Stomach (tissue), 9 donors: ENCODE measurements around the gene KDELR3. TPM values are rescaled to one million over a fixed set of nuclear protein-coding genes. Genes with fewer than 3 reads are reported as not detected.

Source experiments
- DNase-seq, 2 donors: peaks; one replicate each; pipeline versions ENCODE4 v3.0.0 to v3.0.0-alpha.2; 2013 to 2019
- H3K27ac ChIP-seq, 5 donors: fragments of 200-600 bp in 4 of 5; sonication (generic) in 4 of 5; one replicate each; pipeline ENCODE4 v1.5.1; 2013 to 2019; ENCODE audit warnings: mild to moderate bottlenecking in 1 of 5, moderate library complexity in 1 of 5
- H3K27me3 ChIP-seq, 3 donors: fragments of 200-600 bp; sonication (generic); one replicate each; pipeline ENCODE4 v1.5.1; 2017 to 2019; ENCODE audit warnings: mixed run types in 1 of 3
- H3K36me3 ChIP-seq, 4 donors: fragments of 200-600 bp; sonication (generic); 1 replicate in 3 of 4; 2 replicates in 1 of 4; pipeline ENCODE4 v1.5.1; 2016 to 2019
- H3K4me1 ChIP-seq, 4 donors: fragments of 200-600 bp; sonication (generic); one replicate each; pipeline ENCODE4 v1.5.1; 2016 to 2019
- H3K4me3 ChIP-seq, 4 donors: fragments of 200-600 bp; sonication (generic) in 3 of 4; one replicate each; pipeline ENCODE4 v1.5.1; 2016 to 2019; ENCODE audit warnings: mild to moderate bottlenecking in 1 of 4
- H3K9me3 ChIP-seq, 4 donors: fragments of 200-600 bp; sonication (generic); one replicate each; pipeline ENCODE4 v1.5.1; 2016 to 2019
- EP300 ChIP-seq: sonication (generic); formaldehyde crosslinking; IDR thresholded peaks from one replicate; pipeline ENCODE4 v1.6.1; 2017; ENCODE audit warnings: antibody characterized with exemption
- POLR2A ChIP-seq, 4 donors: fragments of 450-650 bp; IDR thresholded peaks; one replicate each; pipeline ENCODE4 v1.6.1; 2016; ENCODE audit warnings: antibody characterized with exemption in 4 of 4, control low read depth in 2 of 4, mild to moderate bottlenecking in 1 of 4, moderate library complexity in 1 of 4
- POLR2AphosphoS5 ChIP-seq, 3 donors: sonication (generic); formaldehyde crosslinking; IDR thresholded peaks; one replicate each; pipeline ENCODE4 v1.6.1; 2016; ENCODE audit warnings: antibody characterized with exemption in 3 of 3
- WGBS, 5 donors: extraction: QIAGEN DNeasy Blood & Tissue Kit in 3 of 5; methylation state at CpG; one replicate each; pipeline versions ENCODE4 v1.1.5 to v1.1.7; 2013 to 2018; 5-methylcytosine and 5-hydroxymethylcytosine counted together
- intact Hi-C: fragments of 100-400 bp; cut with DNase I; formaldehyde crosslinking; loops from one replicate; pipeline ENCODE4 v1.15.1; 2023; ENCODE audit warnings: low total_unique reads
- polyA plus RNA-seq, 3 donors: library from polyadenylated mRNA; stranded (reverse); fragments of 200-250 nt; gene quantifications; one replicate each; pipeline ENCODE4 v1.2.3, GENCODE V29; 2013
- total RNA-seq, 5 donors: library from RNA; depleted of rRNA; stranded (reverse); fragments of >200 nt; gene quantifications; one replicate each; pipeline versions ENCODE4 v1.1.0 to v1.2.3, GENCODE V29; 2014 to 2016
- TF ChIP-seq, protein P1 (sequence below), 7 experiments: fragments of 450-650 bp in 4 of 7; fragments of 200-600 bp in 3 of 7; sonication (generic) in 3 of 7; IDR thresholded peaks; one replicate each; pipeline ENCODE4 v1.5.1; 2016 to 2019; ENCODE audit warnings: antibody characterized with exemption in 7 of 7, control low read depth in 2 of 7, mild to moderate bottlenecking in 1 of 7
- donor health status: healthy with polysubstance abuse.
- donor health status: Bipolar disorder and iron deficiency.
- donor health status: healthy.

KDELR3 gene
- total and polyA plus RNA-seq, 8 donors: 3.6 to 30.7 (median 11.6) TPM; not detected in 1

DNA sequence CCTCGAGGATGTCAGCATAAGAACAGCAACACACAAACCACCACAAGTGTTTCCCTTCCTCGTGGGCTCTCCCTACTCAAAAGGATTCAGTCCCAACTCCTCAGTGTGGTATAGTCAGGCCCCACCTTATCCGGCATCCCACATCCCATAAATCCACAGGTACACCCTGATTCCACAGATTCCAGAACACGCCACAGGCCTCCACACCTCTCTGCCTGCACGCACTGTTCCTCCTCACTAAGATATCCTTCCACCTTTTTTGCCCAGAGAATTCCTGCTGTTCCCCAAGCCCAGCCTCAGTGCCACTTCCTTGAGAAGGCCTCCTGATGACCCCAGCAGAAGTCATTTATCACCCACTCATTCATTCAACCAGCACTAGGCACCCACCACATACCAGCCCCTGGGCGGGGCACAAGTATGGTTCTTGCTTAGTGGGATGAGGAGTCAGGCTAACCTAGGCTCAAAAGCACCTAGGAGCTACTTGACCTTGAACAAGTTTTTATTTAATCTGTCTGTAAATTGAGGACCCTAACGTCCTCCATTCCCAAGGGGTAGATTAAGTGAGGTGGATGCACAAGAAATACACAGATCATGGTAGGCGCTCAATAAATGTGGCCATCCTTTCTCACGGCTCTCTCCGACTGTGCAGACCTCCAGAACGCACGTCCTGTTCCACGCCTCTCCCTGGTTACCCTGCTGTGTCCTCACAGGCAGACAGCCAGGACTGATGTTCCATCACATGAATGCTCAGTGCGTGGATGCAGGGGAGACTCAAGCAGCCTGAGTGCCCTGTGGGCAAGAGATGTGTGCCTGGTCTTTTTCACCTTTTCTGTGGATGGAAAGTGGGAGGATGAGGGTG is 10.8 kb upstream of the KDELR3 start:
- H3K27me3 ChIP-seq: peaks cover 15 to 99% (median 88%) of the 10 kb centered on the region in 3 donors
- 77 to 89% (median 80%) methylated on average over 14 of the region's 14 CpGs for WGBS, 5 donors
- peaks cover 18 to 36% (median 31%) of the 10 kb centered on the region in 4 donors for H3K4me1 ChIP-seq
- no peaks in the 10 kb centered on the region for H3K9me3 ChIP-seq
- no peaks in the 10 kb centered on the region for H3K36me3 ChIP-seq
- no peak overlapping the region for H3K4me3 ChIP-seq
- TF ChIP-seq EP300: no peak
- no peak overlapping the region for H3K27ac ChIP-seq
- intact Hi-C loops: no loop called here
- DNase-seq: no peak

DNA sequence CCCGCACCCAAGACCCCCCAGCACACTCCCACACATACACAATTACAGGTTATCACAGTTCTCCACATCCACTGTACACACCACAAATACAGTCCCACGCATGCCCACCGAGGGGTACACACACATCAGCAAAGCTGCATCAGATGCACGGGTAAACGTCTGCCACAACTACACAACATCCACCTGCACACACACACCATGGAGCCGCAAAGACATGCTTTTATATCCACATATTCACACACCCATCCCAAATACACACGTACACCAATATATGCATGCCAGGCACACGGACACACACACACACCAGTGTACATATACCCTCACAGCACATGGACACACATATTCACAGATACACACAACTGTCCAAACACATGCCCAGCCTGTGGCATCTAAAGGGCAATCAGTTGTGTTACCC is 7.5 kb upstream of the KDELR3 start:
- TF ChIP-seq POLR2AphosphoS5 (IDR thresholded peaks at IDR 0.05): no peak
- TF ChIP-seq EP300: no peak
- TF ChIP-seq, protein P1, sequence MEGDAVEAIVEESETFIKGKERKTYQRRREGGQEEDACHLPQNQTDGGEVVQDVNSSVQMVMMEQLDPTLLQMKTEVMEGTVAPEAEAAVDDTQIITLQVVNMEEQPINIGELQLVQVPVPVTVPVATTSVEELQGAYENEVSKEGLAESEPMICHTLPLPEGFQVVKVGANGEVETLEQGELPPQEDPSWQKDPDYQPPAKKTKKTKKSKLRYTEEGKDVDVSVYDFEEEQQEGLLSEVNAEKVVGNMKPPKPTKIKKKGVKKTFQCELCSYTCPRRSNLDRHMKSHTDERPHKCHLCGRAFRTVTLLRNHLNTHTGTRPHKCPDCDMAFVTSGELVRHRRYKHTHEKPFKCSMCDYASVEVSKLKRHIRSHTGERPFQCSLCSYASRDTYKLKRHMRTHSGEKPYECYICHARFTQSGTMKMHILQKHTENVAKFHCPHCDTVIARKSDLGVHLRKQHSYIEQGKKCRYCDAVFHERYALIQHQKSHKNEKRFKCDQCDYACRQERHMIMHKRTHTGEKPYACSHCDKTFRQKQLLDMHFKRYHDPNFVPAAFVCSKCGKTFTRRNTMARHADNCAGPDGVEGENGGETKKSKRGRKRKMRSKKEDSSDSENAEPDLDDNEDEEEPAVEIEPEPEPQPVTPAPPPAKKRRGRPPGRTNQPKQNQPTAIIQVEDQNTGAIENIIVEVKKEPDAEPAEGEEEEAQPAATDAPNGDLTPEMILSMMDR (IDR thresholded peaks at IDR 0.05): no peak
- no peak for TF ChIP-seq POLR2A (IDR thresholded peaks at IDR 0.05)
- WGBS, 5 donors: 38 to 51% (median 46%) methylated on average over 7 to 8 of the region's 8 CpGs
- Histone ChIP-seq H3K4me3 (no peak overlapping the region), H3K27ac (no peak overlapping the region), H3K36me3 (no peaks in the 10 kb centered on the region), H3K4me1 (peaks cover 11 to 23% (median 19%) of the 10 kb centered on the region in 4 donors), H3K27me3 (peaks cover 5 to 95% (median 57%) of the 10 kb centered on the region in 3 donors), H3K9me3 (no peaks in the 10 kb centered on the region)
- intact Hi-C loops: no loop called here
- no peak for DNase-seq

DNA sequence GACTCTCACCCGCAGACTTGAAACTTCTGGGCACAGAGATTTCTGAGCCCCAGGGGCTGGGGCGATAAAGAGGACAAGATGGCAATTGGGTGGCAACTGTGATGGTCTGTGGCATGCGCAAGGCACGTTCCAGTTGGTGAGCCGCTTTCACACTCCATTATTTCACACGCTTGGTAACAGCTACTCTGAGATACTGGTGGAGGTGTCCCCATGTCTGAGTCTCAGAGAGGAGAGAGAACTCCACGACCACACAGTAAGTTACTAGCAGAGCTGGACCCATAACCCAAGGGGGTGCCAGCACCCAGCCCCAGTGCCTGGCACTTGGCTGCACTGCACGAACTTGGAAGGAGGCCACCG is 6.9 kb upstream of the KDELR3 start:
- intact Hi-C loops: no loop called here
- Histone ChIP-seq H3K9me3 (no peaks in the 10 kb centered on the region), H3K27me3 (peaks cover 0 to 95% (median 51%) of the 10 kb centered on the region in 3 donors), H3K4me3 (peak overlapping the region in 1 of 4 donors; percentile 29), H3K36me3 (no peaks in the 10 kb centered on the region), H3K27ac (no peak overlapping the region), H3K4me1 (peaks cover 5 to 17% (median 13%) of the 10 kb centered on the region in 4 donors)
- TF ChIP-seq POLR2A (IDR thresholded peaks at IDR 0.05) (no peak), POLR2AphosphoS5 (IDR thresholded peaks at IDR 0.05) (no peak), EP300 (no peak)
- TF ChIP-seq, protein P1 (IDR thresholded peaks at IDR 0.05): no peak
- 38 to 59% (median 45%) methylated on average over 7 to 9 of the region's 9 CpGs for WGBS, 5 donors
- no peak for DNase-seq

- H3K4me1 ChIP-seq: peaks cover 4 to 15% (median 12%) of the 10 kb centered on the region in 4 donors
- DNase-seq: peak; percentile 84 to 95
- intact Hi-C loops: no loop called here
- no peaks in the 10 kb centered on the region for H3K9me3 ChIP-seq
- H3K27me3 ChIP-seq: peaks cover 0 to 95% (median 46%) of the 10 kb centered on the region in 3 donors
- TF ChIP-seq, protein P1 (IDR thresholded peaks at IDR 0.05): peak in 1 of 7 experiments; percentile 18
- peak in 2 of 3 donors; percentile 51 to 76 for TF ChIP-seq POLR2AphosphoS5 (IDR thresholded peaks at IDR 0.05)
- TF ChIP-seq POLR2A (IDR thresholded peaks at IDR 0.05): no peak
- TF ChIP-seq EP300: no peak
- H3K27ac ChIP-seq: no peak overlapping the region
- no peaks in the 10 kb centered on the region for H3K36me3 ChIP-seq
- WGBS, 5 donors: 12 to 36% (median 14%) methylated on average over 21 to 51 of the region's 51 CpGs
- peak overlapping the region in 2 of 4 donors; percentile 22 to 29 for H3K4me3 ChIP-seq
Measured at GRCh38 chr22:38461414-38462081, 6.3 kb upstream of the KDELR3 start.
